LNCaP clone FGC (cell line): Measurements from ENCODE around the gene HNF1A.

Experiments
- DNase-seq: peaks from one replicate; pipeline ENCODE4 v3.0.0-alpha.2; 2011; ENCODE audit warnings: low read depth
- H3K4me3 ChIP-seq: 2 replicates; pipeline ENCODE4 v1.5.1; 2011; ENCODE audit warnings: mild to moderate bottlenecking, low read depth, low read length, control low read depth
- TF ChIP-seq, protein P1 (sequence below): IDR thresholded peaks from 2 replicates; pipeline ENCODE4 v1.5.1; 2012; ENCODE audit warnings: mild to moderate bottlenecking; ENCODE audit not compliant: control insufficient read depth, insufficient read depth; ENCODE audit errors: extremely low read depth

Gene HNF1A

GRCh38 chr12:121048442-121048841, 70.1 kb downstream of the HNF1A start:
- no peak overlapping the region for H3K4me3 ChIP-seq
- TF ChIP-seq, protein P1, sequence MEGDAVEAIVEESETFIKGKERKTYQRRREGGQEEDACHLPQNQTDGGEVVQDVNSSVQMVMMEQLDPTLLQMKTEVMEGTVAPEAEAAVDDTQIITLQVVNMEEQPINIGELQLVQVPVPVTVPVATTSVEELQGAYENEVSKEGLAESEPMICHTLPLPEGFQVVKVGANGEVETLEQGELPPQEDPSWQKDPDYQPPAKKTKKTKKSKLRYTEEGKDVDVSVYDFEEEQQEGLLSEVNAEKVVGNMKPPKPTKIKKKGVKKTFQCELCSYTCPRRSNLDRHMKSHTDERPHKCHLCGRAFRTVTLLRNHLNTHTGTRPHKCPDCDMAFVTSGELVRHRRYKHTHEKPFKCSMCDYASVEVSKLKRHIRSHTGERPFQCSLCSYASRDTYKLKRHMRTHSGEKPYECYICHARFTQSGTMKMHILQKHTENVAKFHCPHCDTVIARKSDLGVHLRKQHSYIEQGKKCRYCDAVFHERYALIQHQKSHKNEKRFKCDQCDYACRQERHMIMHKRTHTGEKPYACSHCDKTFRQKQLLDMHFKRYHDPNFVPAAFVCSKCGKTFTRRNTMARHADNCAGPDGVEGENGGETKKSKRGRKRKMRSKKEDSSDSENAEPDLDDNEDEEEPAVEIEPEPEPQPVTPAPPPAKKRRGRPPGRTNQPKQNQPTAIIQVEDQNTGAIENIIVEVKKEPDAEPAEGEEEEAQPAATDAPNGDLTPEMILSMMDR: no peak
- DNase-seq: no peak

DNA sequence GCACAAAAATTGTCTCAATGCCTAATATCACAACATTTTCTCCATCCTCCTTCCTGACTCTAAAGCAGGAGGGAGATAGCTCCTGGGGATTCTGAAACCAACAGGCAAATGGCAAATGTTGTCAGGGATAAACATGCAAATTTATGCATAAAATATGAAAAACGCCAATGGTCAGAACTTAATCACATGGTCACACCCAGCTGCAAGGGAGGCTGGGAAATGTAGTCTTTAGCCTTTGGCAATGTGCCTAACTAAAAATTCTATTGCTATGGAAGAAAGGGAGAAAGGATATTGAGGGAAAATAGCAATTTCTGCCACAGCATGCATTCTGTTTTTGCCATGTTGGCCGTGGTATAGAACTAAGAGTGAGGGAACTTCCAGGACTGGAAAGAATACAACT, 72.4 kb downstream of the HNF1A start:
- DNase-seq: no peak
- no peak overlapping the region for H3K4me3 ChIP-seq
- TF ChIP-seq, protein P1: no peak
